Upper lobe of left lung (tissue), 6 donors: ENCODE results near the gene PLCL2. TPM values are rescaled to one million over a fixed set of nuclear protein-coding genes. Genes with fewer than 3 reads are reported as not detected.

ENCODE experiments used
- ATAC-seq, 2 donors: fragments of 200-7000 bp; cut with Tn5 transposase; one replicate each; pipeline ENCODE4 v1.9.1; 2022; ENCODE audit warnings: mild to moderate bottlenecking in 2 of 2, moderate library complexity in 2 of 2; ENCODE audit not compliant: low FRiP score in 2 of 2
- DNase-seq, 2 donors: peaks; one replicate each; pipeline ENCODE4 v3.0.0-alpha.2; 2019 to 2020
- H3K27ac ChIP-seq, 4 donors: fragments of 200-600 bp; sonication (generic); one replicate each; pipeline ENCODE4 v1.5.1; 2016 to 2019
- H3K27me3 ChIP-seq, 4 donors: fragments of 200-600 bp; sonication (generic); one replicate each; pipeline ENCODE4 v1.5.1; 2017 to 2019
- H3K36me3 ChIP-seq, 4 donors: fragments of 200-600 bp; sonication (generic); one replicate each; pipeline ENCODE4 v1.5.1; 2016 to 2019
- H3K4me1 ChIP-seq, 4 donors: fragments of 200-600 bp; sonication (generic); one replicate each; pipeline ENCODE4 v1.5.1; 2018 to 2019
- H3K4me3 ChIP-seq, 4 donors: fragments of 200-600 bp; sonication (generic); one replicate each; pipeline ENCODE4 v1.5.1; 2017 to 2019; ENCODE audit warnings: mild to moderate bottlenecking in 2 of 4, moderate library complexity in 1 of 4
- H3K9me3 ChIP-seq, 4 donors: fragments of 200-600 bp; sonication (generic); one replicate each; pipeline ENCODE4 v1.5.1; 2018 to 2019
- EP300 ChIP-seq, 4 donors: sonication (generic); formaldehyde crosslinking; IDR thresholded peaks; one replicate each; pipeline ENCODE4 v1.5.1; 2017; ENCODE audit warnings: antibody characterized with exemption in 4 of 4, control low read depth in 2 of 4
- POLR2A ChIP-seq, 4 donors: fragments of 450-650 bp; IDR thresholded peaks; one replicate each; pipeline ENCODE4 v1.5.1; 2016 to 2017; ENCODE audit warnings: antibody characterized with exemption in 4 of 4, mild to moderate bottlenecking in 2 of 4
- POLR2AphosphoS5 ChIP-seq, 2 donors: sonication (generic); formaldehyde crosslinking; IDR thresholded peaks; one replicate each; pipeline ENCODE4 v1.5.1; 2017; ENCODE audit warnings: antibody characterized with exemption in 2 of 2
- WGBS, 2 donors: methylation state at CpG; one replicate each; pipeline ENCODE4 v1.1.5; 2017 to 2018; 5-methylcytosine and 5-hydroxymethylcytosine counted together
- total RNA-seq, 6 donors: library from RNA; depleted of rRNA in 4 of 6; stranded (reverse); fragments of >200 nt in 4 of 6; gene quantifications; one replicate each; pipeline versions ENCODE4 v1.1.0 to v1.2.1, GENCODE V29; 2016 to 2021
- TF ChIP-seq, protein P1 (sequence below), 6 experiments: fragments of 450-650 bp in 4 of 6; fragments of 200-600 bp in 2 of 6; sonication (generic) in 2 of 6; IDR thresholded peaks; one replicate each; pipeline ENCODE4 v1.5.1; 2016 to 2019; ENCODE audit warnings: antibody characterized with exemption in 6 of 6
- donor health status: DM: no; HTN: no; CAD: no; lungs with moderate emphysema.
- donor health status: DM: no; HTN: yes; CAD: no; lungs with severe emphysema.

The PLCL2 gene
- total RNA-seq, 6 donors from 2014 or later: 6.5 to 15.8 (median 10.7) TPM

DNA sequence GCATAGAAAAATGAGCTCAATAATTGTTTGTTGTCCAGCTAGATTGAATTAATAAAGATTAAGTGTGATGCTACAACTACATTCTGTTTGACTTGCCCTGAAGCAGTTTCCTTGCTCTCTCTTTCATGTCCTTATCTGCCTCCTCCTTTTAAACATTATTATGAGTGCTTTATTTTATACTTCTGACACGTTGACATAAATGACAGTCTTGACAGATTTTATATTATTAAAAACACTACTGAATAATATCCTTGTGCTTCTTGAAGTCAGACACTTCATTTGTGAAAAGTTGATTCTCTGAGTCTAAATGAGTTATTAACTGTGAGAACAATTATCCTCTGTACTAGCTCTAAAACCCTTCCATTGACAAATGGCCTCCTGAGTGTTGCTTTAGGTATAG, 58.2 kb downstream of the PLCL2 start:
- Histone ChIP-seq H3K9me3 (no peaks in the 10 kb centered on the region), H3K4me1 (peaks cover 0 to 5% (median 0%) of the 10 kb centered on the region in 4 donors), H3K36me3 (no peaks in the 10 kb centered on the region), H3K27ac (no peak overlapping the region), H3K4me3 (no peak overlapping the region), H3K27me3 (no peaks in the 10 kb centered on the region)
- no peak for TF ChIP-seq POLR2AphosphoS5 (IDR thresholded peaks at IDR 0.05)
- TF ChIP-seq, protein P1, sequence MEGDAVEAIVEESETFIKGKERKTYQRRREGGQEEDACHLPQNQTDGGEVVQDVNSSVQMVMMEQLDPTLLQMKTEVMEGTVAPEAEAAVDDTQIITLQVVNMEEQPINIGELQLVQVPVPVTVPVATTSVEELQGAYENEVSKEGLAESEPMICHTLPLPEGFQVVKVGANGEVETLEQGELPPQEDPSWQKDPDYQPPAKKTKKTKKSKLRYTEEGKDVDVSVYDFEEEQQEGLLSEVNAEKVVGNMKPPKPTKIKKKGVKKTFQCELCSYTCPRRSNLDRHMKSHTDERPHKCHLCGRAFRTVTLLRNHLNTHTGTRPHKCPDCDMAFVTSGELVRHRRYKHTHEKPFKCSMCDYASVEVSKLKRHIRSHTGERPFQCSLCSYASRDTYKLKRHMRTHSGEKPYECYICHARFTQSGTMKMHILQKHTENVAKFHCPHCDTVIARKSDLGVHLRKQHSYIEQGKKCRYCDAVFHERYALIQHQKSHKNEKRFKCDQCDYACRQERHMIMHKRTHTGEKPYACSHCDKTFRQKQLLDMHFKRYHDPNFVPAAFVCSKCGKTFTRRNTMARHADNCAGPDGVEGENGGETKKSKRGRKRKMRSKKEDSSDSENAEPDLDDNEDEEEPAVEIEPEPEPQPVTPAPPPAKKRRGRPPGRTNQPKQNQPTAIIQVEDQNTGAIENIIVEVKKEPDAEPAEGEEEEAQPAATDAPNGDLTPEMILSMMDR (IDR thresholded peaks at IDR 0.05): no peak
- no peak for TF ChIP-seq EP300 (IDR thresholded peaks at IDR 0.05)
- no peak for TF ChIP-seq POLR2A (IDR thresholded peaks at IDR 0.05)
- DNase-seq (no peak), ATAC-seq (no peak)
- 14 to 21% methylated on average over 1 of the region's 1 CpG for WGBS, 2 donors

DNA sequence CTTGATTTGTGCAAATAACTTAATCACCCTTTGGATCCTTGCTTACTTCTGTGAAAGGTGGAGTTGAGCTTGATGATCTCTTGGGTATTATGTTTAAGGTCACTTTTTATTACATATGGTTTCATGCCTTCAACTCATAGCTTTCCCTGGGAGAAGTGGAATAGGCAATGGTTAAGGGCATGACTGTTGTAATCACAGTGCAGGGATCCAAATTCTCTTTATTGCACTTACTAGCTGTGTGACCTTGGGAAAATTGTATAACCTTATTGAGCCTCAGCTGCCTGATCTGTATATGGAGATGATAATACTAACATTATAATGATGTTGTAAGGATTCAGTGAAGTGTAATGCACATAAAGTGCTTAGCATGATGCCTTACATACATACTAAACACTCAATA, 59.1 kb downstream of the PLCL2 start:
- no peak overlapping the region for H3K27ac ChIP-seq
- no peak overlapping the region for H3K4me3 ChIP-seq
- peaks cover 0 to 5% (median 0%) of the 10 kb centered on the region in 4 donors for H3K4me1 ChIP-seq
- no peaks in the 10 kb centered on the region for H3K9me3 ChIP-seq
- no peak for ATAC-seq
- no peaks in the 10 kb centered on the region for H3K27me3 ChIP-seq
- no peak for DNase-seq
- H3K36me3 ChIP-seq: no peaks in the 10 kb centered on the region
- TF ChIP-seq EP300 (IDR thresholded peaks at IDR 0.05): no peak
- TF ChIP-seq POLR2AphosphoS5 (IDR thresholded peaks at IDR 0.05): no peak
- TF ChIP-seq POLR2A (IDR thresholded peaks at IDR 0.05): no peak
- TF ChIP-seq, protein P1 (IDR thresholded peaks at IDR 0.05): no peak

GRCh38 chr3:16944356-16944755, 59.6 kb downstream of the PLCL2 start:
- Histone ChIP-seq H3K27me3 (no peaks in the 10 kb centered on the region), H3K9me3 (no peaks in the 10 kb centered on the region), H3K36me3 (no peaks in the 10 kb centered on the region), H3K4me3 (no peak overlapping the region), H3K27ac (no peak overlapping the region), H3K4me1 (peaks cover 0 to 5% (median 0%) of the 10 kb centered on the region in 4 donors)
- no peak for ATAC-seq
- 77 to 100% methylated on average over 1 of the region's 1 CpG for WGBS, 2 donors
- TF ChIP-seq POLR2A (IDR thresholded peaks at IDR 0.05) (no peak), EP300 (IDR thresholded peaks at IDR 0.05) (no peak), POLR2AphosphoS5 (IDR thresholded peaks at IDR 0.05) (no peak)
- TF ChIP-seq, protein P1 (IDR thresholded peaks at IDR 0.05): no peak
- no peak for DNase-seq

- no peak overlapping the region for H3K4me3 ChIP-seq
- H3K36me3 ChIP-seq: no peaks in the 10 kb centered on the region
- H3K9me3 ChIP-seq: no peaks in the 10 kb centered on the region
- no peak for ATAC-seq
- H3K27ac ChIP-seq: no peak overlapping the region
- TF ChIP-seq, protein P1 (IDR thresholded peaks at IDR 0.05): no peak
- TF ChIP-seq POLR2AphosphoS5 (IDR thresholded peaks at IDR 0.05): no peak
- TF ChIP-seq POLR2A (IDR thresholded peaks at IDR 0.05): no peak
- H3K4me1 ChIP-seq: peaks cover 0 to 5% (median 0%) of the 10 kb centered on the region in 4 donors
- no peak for DNase-seq
- no peaks in the 10 kb centered on the region for H3K27me3 ChIP-seq
Measured at GRCh38 chr3:16945330-16945729, 60.6 kb downstream of the PLCL2 start.

DNA sequence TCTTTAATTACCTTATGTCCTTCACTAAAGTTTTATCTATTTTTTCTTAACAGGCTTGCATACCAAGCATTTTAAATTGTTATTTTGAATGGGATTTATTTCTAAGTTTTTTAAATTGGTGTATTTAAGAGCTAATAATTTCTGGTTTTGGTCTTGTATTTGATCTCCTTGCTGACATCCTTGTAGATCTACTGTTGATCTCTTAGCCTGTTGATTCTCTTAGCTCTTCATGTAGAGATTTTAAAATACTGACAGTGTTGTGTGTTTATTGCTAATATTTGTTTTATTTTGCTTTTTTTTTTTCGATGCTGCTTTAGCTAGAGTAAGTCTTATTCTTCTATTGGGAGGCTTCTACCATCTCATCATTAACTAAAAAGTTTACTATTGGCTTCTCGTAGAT, 65.5 kb downstream of the PLCL2 start:
- 95 to 99% methylated on average over 2 of the region's 2 CpGs for WGBS, 2 donors

More for the DNA sequence above, 65.5 kb downstream of the PLCL2 start:
- H3K4me3 ChIP-seq: no peak overlapping the region
- no peak overlapping the region for H3K27ac ChIP-seq
- TF ChIP-seq EP300 (IDR thresholded peaks at IDR 0.05) (no peak), POLR2AphosphoS5 (IDR thresholded peaks at IDR 0.05) (no peak), POLR2A (IDR thresholded peaks at IDR 0.05) (no peak)
- TF ChIP-seq, protein P1 (IDR thresholded peaks at IDR 0.05): no peak
- ATAC-seq (no peak), DNase-seq (no peak)
- H3K9me3 ChIP-seq: no peaks in the 10 kb centered on the region
- H3K27me3 ChIP-seq: no peaks in the 10 kb centered on the region
- H3K4me1 ChIP-seq: peaks cover 0 to under 1% (median 0%) of the 10 kb centered on the region in 4 donors
- H3K36me3 ChIP-seq: no peaks in the 10 kb centered on the region
